ENCODE measurements around the gene HEATR5A.
"Not testable (repeated sequence)": the region's sequence is repeated elsewhere in the genome, so short reads cannot be mapped to it uniquely, and the experiment has no call there.

Gene HEATR5A

DNA sequence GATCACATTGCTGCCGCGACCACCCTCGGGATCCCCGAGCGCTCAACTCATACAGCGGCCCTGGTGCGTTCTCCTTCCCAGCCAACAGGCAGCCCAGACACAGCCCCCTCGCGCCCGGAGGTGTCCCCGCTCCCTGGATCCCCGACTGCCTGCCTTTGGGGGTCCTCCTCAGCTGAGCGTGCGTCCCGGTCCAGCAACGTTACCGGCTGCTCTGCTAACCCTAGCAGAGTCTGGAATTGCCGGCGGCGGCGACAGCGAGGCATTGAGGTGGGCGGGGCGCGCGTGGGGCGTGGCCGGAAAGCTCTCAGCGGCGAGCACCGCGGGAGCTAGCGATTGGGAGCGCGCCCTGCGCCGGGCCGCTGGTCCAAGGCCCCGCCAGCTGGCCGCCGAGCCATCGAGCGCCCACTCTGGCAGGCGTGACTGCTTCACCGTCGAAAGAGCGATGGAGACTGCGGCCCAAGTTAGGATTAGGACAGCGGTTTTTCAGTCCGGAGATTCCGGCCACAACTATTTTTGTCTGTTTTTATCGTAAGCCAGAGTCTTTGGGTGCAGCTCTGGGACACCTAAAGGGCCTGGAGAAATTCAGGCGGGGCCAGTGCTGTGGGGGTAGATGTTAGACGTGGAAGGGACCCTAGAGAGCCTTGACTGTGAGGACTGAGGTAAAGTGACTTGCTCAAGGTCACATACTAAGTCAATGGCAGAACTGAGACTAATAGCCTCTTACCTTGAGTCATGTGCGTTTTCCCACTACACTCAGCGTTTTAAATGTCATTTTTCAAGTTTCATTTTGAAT is at the start of gene HEATR5A:
Gene HEATR5A, minus strand, starts transcription at position 232 of the 793 bp plus-strand sequence. CDS start 17,575 bp downstream, outside the sequence.
- peaks cover 4% of the 10 kb centered on the region in 2 donors for H3K36me3 Mint-ChIP-seq
- no peaks in the 10 kb centered on the region for H3K9me3 Mint-ChIP-seq
- ATAC-seq (replicated peaks) (peak; percentile 93 to 95), DNase-seq (peak; percentile 92)
- H3K4me1 Mint-ChIP-seq = peaks cover 15 to 37% of the 10 kb centered on the region in 2 donors
- peak within 1 kb of the TSS; percentile 99 for H3K27ac Mint-ChIP-seq
- H3K4me3 Mint-ChIP-seq = peak within 1 kb of the TSS; percentile 94 to 99
- no peaks in the 10 kb centered on the region for H3K27me3 Mint-ChIP-seq

DNA sequence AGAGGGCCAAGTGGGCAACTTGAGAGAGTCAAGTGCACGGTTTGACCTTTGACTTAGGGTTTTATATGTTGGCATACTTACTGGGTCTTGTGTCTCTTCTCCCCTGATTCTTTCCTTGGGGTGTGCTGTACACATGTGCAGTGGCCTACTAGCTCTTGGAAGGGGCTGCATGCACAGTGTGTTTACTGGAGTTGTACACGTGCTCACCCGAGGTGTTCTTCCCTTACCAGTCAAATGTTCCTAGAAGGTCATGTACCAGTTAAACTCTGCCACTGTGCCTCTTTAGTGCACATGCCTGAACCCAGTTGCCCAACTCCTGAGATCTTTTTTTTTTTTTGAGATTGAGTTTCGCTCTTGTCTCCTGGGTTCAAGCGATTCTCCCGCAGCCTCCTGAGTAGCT is 46.2 kb upstream of the HEATR5A start:
- DNase-seq (no peak), ATAC-seq (replicated peaks) (no peak)
- Mint-ChIP-seq H3K36me3 (no peaks in the 10 kb centered on the region), H3K27me3 (peaks cover 0 to 4% of the 10 kb centered on the region in 2 donors), H3K27ac (no peak overlapping the region), H3K4me1 (peaks cover 4 to 6% of the 10 kb centered on the region in 2 donors), H3K9me3 (peaks cover 0 to 1% of the 10 kb centered on the region in 2 donors), H3K4me3 (no peak overlapping the region)

DNA sequence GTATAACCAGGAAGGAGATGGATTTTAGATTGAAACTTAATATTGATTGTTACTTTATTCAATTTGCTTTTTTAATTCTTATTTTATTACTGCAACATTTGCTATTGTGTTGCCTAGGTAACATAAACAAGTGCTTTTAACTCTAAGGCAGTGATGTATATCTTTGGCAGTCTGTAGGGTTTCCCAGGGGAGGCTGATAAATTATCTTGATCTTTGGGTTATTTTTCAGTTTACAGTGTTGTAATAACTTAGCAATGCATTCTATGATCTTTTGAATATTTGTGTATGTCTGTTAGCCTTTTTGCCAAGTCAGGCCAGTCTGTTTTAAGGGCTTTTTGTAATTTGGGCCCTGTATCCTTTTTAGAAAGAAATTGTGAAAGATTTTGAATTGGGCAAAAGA is 44.8 kb upstream of the HEATR5A start:
- peaks cover 0 to 4% of the 10 kb centered on the region in 2 donors for H3K27me3 Mint-ChIP-seq
- peaks cover 0 to 1% of the 10 kb centered on the region in 2 donors for H3K9me3 Mint-ChIP-seq
- H3K4me1 Mint-ChIP-seq = peaks cover 6 to 10% of the 10 kb centered on the region in 2 donors
- no peak for ATAC-seq (replicated peaks)
- DNase-seq = no peak
- no peak overlapping the region for H3K27ac Mint-ChIP-seq
- H3K4me3 Mint-ChIP-seq = no peak overlapping the region
- no peaks in the 10 kb centered on the region for H3K36me3 Mint-ChIP-seq

DNA sequence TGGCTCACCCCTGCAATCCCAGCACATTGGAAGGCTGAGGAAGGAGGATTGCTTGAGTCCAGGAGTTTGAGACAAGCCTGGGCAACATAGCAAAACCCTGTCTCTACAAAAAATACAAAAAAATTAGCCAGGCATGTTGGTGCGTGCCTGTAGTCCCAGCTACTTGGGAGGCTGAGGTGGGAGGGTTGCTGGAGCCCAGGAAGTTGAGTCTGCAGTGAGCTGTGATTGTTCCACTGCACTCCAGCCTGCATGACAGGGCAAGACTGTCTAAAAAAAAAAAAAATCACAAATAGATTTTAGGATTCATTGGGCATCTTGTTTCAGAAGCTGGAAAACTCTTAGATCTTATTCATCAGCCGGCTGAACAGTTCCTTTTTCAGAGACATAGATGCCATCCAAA is 42.1 kb upstream of the HEATR5A start:
- H3K27ac Mint-ChIP-seq; H3K9me3 Mint-ChIP-seq; H3K36me3 Mint-ChIP-seq; ATAC-seq (replicated peaks); DNase-seq; H3K27me3 Mint-ChIP-seq; H3K4me3 Mint-ChIP-seq: not testable (repeated sequence)
- peaks cover 10% of the 10 kb centered on the region in 2 donors for H3K4me1 Mint-ChIP-seq

DNA sequence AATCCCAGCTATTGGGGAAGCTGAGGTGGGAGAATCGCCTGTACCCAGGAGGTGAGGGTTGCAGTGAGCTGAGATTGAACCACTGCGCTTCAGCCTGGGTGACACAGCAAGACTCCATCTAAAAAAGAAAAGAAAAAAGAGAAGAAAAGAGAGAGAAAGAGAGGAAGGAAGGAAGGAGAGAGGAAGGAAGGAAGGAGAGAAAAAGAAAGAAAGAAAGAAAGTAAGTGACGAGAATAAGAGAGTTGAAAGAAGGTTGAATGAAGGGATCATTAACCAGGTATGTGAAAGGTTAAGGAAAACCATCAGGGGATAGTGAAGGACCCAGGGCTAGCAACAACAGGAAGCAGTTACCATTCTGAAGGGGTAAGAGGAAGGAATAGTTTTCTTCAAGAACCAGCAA is 41.2 kb upstream of the HEATR5A start:
- Mint-ChIP-seq H3K4me1 (peaks cover 10 to 12% of the 10 kb centered on the region in 2 donors), H3K9me3 (no peaks in the 10 kb centered on the region), H3K4me3 (peak overlapping the region in 1 of 2 donors; percentile 12), H3K27ac (no peak overlapping the region), H3K36me3 (no peaks in the 10 kb centered on the region), H3K27me3 (no peaks in the 10 kb centered on the region)
- DNase-seq = no peak
- no peak for ATAC-seq (replicated peaks)

DNA sequence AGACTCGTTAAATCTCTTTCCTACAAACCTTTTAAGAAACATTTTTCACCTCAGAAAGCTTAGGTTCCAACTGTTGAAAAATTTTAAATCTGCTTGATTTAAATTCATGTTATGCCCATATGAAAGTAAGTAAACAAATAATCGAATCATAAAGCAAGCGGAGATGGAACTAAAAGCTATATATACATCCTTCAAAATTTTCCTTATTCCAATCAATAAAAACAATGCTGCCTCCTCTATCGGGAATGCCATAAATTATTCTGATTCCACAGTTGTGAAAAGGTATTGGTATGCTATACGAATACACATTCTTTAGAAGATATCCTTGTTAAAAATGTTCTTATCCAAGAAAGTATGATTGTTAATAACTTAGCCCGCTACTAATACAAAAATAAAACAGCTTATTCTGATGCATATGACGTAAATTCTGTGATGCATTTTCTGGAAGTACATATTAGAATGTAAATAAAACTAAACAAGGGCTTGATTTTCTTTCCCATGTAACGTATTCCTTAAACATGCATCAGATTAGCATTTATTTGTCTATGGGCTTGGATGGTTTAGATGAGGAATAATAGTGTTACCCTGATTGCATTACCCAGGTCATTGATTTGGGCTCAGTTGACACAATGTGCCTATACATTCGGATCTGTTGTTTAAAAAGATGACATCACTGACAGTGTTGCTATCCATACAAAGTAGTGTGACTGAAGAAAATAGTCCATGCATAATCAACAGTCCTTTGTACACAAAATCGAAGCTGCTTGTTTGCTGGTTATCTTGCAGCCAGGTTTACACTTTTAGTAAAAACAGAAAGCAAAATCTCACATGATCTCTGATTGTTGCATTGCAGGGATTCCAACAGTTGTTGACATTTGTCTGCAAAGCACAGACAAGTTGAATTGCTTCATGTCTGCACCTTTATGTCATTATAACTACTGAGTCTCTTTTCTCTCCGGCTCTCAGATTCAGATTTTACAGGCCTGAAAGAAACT is 37.6 kb upstream of the HEATR5A start:
- Mint-ChIP-seq H3K27me3 (no peaks in the 10 kb centered on the region), H3K9me3 (no peaks in the 10 kb centered on the region), H3K4me3 (peak overlapping the region; percentile 96 to 99), H3K27ac (peak overlapping the region; percentile 96), H3K4me1 (peaks cover 11 to 27% of the 10 kb centered on the region in 2 donors), H3K36me3 (no peaks in the 10 kb centered on the region)
- DNase-seq (no peak), ATAC-seq (replicated peaks) (no peak)

DNA sequence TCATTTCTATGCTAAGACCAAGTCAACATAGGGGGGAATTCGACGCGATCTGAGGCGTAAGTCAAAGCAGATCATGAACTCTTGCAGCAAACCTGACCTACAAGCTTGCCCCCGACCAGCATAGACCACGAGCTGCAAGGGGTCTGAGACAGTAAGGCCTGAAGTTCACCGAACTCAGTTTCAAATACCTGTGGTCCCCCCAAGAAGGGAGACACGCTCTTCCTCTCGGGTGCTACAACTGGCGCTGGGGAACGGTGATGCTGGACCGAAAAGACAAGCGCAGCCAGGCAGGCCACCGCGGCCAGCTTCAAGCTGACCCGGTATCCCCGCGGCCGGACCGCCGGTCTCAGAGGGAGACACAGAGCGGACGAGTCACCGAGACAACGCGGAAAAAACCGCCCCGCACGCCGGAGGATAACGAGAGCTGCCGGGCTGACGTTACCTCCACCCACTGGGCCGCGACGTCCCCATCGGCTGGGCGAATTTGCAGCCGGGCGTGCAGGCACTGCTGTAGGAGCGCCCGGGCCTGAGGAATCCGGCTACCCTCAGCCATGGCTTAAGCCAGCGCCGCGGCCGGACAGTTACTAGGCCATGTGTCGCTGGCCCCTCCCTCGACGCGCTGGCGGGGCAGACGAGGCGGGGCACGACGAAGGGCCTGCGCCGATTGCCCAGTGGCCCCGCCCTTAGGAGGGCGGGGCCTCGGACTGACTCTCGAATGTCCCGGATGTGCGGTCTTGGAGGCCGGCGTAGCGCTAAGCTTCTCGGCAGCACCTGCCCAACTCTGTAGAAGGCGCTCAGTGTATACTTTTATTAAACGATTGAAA is 36.7 kb upstream of the HEATR5A start, which contains the start of gene DTD2:
Gene DTD2, minus strand, starts transcription at position 666 of the 824 bp plus-strand sequence. Its CDS starts 113 bp downstream, at position 553.
- peaks cover 3 to 4% of the 10 kb centered on the region in 2 donors for H3K36me3 Mint-ChIP-seq
- peak within 1 kb of the TSS; percentile 96 to 99 for H3K4me3 Mint-ChIP-seq
- H3K4me1 Mint-ChIP-seq = peaks cover 11 to 26% of the 10 kb centered on the region in 2 donors
- peak within 1 kb of the TSS; percentile 96 for H3K27ac Mint-ChIP-seq
- H3K9me3 Mint-ChIP-seq = no peaks in the 10 kb centered on the region
- ATAC-seq (replicated peaks) (peak; percentile 97 to 98), DNase-seq (peak; percentile 86)
- no peaks in the 10 kb centered on the region for H3K27me3 Mint-ChIP-seq

DNA sequence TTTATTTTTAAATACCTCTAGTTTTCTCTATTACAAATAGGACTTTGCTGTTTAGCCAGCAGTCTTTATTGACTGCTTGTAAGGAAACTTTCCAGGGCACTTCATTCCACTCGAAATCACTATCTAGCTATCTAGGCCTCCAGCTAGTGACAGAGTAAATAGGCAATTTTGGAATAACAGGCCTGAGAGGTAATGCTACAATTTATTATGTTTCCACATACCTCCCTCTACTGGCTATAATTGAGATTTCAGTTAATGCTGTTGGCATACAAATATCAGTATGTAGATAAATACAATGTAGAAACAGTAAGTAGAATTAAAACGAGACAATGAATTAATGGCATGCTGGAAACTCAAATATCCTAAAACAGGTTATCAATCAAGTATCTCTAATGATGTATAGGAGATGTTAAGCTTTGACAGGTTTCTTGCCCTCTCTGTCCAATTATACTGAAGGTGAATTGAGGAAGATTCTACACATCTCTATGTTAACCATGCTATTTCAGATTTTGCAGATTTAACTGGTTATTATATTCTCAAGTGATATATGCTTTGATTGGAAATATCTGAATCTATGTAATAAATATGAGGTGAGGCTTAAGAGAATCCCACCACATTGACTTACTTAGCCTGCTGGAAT is 29.7 kb upstream of the HEATR5A start:
- Mint-ChIP-seq H3K27me3 (no peaks in the 10 kb centered on the region), H3K4me1 (peaks cover 2 to 4% of the 10 kb centered on the region in 2 donors), H3K27ac (no peak overlapping the region), H3K9me3 (no peaks in the 10 kb centered on the region), H3K4me3 (no peak overlapping the region), H3K36me3 (peaks cover 18 to 29% of the 10 kb centered on the region in 2 donors)
- no peak for DNase-seq
- ATAC-seq (replicated peaks) = peak; percentile 54 to 71

DNA sequence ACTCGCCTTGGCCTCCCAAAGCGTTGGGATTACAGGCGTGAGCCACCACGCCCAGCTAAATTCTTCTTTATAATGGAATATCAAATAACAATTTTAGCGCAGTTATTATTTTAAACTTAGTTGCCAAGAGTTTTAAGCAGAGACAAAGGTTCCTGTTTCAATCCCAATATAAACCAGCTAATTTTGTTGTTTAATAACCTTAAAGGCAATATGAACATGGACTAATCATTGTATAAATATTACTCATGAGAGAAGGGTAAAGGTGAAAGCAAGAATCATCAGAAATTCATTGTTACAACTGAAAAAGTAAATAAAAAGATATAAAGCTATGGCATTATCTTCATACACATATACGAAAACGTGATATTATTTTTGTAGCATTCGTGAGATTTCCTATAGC is 28.8 kb upstream of the HEATR5A start:
- no peaks in the 10 kb centered on the region for H3K4me1 Mint-ChIP-seq
- no peak overlapping the region for H3K4me3 Mint-ChIP-seq
- no peaks in the 10 kb centered on the region for H3K27me3 Mint-ChIP-seq
- DNase-seq (no peak), ATAC-seq (replicated peaks) (no peak)
- peaks cover 18 to 31% of the 10 kb centered on the region in 2 donors for H3K36me3 Mint-ChIP-seq
- no peak overlapping the region for H3K27ac Mint-ChIP-seq
- no peaks in the 10 kb centered on the region for H3K9me3 Mint-ChIP-seq

DNA sequence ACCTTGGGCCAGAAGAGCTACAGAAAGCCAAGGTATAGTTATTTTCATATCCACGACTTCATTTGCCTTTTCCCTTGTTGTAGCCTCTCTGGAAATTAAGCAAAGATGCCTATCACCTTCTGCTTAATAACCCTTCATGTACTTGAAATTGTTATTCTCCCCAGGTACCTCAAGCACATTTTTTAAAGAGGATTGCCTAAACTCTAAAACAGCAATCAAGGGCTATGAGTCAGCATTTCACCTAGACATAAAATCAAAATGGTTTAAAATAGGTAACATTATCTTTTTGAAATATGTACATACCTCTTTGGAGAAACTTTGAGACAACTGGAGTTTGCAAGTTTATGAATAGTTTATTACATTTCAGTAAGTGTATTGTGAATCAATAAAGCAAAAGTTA is 25.4 kb upstream of the HEATR5A start:
- H3K4me1 Mint-ChIP-seq = no peaks in the 10 kb centered on the region
- H3K9me3 Mint-ChIP-seq = no peaks in the 10 kb centered on the region
- no peak overlapping the region for H3K27ac Mint-ChIP-seq
- DNase-seq = no peak
- H3K27me3 Mint-ChIP-seq = no peaks in the 10 kb centered on the region
- ATAC-seq (replicated peaks) = no peak
- H3K36me3 Mint-ChIP-seq = peaks cover 12 to 24% of the 10 kb centered on the region in 2 donors
- H3K4me3 Mint-ChIP-seq = no peak overlapping the region

DNA sequence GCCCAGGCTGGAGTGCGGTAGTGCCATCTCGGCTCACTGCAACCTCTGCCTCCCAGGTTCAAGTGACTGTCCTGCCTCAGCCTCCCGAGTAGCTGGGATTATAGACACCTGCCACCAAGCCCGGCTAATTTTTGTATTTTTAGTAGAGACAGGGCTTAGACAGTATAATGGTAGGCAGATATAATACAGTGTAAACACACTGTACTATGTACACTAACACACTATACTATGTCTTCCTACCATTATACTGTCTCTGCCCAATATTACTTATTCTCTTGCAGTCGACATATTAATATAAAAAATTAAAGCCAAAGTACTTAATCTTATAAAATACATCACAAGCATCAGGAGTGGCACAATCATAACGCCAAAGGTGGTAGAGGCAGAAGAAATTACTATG is 21.9 kb upstream of the HEATR5A start:
- no peaks in the 10 kb centered on the region for H3K9me3 Mint-ChIP-seq
- ATAC-seq (replicated peaks) (no peak), DNase-seq (no peak)
- no peak overlapping the region for H3K4me3 Mint-ChIP-seq
- peaks cover 12 to 32% of the 10 kb centered on the region in 2 donors for H3K36me3 Mint-ChIP-seq
- no peak overlapping the region for H3K27ac Mint-ChIP-seq
- H3K4me1 Mint-ChIP-seq = no peaks in the 10 kb centered on the region
- H3K27me3 Mint-ChIP-seq = no peaks in the 10 kb centered on the region

DNA sequence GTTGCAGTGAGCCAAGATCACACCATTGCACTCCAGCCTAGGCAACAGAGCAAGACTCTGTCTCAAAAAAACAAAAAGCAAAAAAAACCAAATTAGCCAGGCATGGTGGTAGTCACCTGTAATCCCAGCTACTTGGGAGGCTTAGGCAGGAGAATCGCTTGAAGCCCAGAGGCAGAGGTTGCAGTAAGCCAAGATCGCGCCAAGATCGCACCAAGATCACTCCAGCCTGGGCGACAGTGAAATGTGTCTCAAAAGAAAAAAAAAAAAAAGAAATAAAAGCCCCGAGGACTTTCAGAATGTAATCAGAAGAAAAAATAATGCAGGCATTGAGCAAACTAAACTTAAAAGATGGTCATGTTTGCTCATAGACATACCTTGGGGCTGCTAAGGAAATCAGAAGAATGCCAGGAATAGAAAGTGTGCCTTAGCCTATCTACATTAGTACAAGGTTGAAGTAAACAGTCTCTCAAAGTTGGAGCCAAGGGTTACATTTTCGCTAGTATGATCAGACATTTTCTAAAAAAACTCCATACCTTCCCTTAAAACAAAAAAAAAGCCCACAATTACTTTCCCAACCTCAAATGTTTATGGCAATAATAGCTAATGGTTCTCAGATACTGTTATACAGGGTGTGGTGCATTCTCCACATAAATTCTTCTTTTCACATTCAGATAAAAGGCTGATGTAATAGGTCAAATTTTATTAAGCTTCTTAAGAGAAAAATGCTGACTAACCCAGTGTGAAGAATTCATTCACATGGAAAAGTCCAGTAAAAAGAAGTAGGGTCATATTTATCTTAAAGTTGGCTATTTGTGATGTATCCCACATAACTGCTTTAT is 21.1 kb upstream of the HEATR5A start:
- no peaks in the 10 kb centered on the region for H3K27me3 Mint-ChIP-seq
- no peaks in the 10 kb centered on the region for H3K9me3 Mint-ChIP-seq
- DNase-seq = no peak
- no peak for ATAC-seq (replicated peaks)
- H3K27ac Mint-ChIP-seq = no peak overlapping the region
- H3K4me1 Mint-ChIP-seq = no peaks in the 10 kb centered on the region
- peaks cover 10 to 31% of the 10 kb centered on the region in 2 donors for H3K36me3 Mint-ChIP-seq
- no peak overlapping the region for H3K4me3 Mint-ChIP-seq

Measured in stimulated activated naive B cell treated with anti-CD40 and anti-IgM and Interleukin-4, amounts not matched to agents 10 μg/mL and 1 μg/mL and 100 μg/mL, for 72 hours (primary cell).